Stomach (tissue), 4 donors: Measurements from ENCODE around the gene SLC25A38.

Source experiments
- EP300 ChIP-seq: sonication (generic); formaldehyde crosslinking; IDR thresholded peaks from one replicate; pipeline ENCODE4 v1.6.1; 2017; ENCODE audit warnings: antibody characterized with exemption
- TF ChIP-seq, protein P1 (sequence below), 7 experiments: fragments of 450-650 bp in 4 of 7; fragments of 200-600 bp in 3 of 7; sonication (generic) in 3 of 7; IDR thresholded peaks; one replicate each; pipeline ENCODE4 v1.5.1; 2016 to 2019; ENCODE audit warnings: antibody characterized with exemption in 7 of 7, control low read depth in 2 of 7, mild to moderate bottlenecking in 1 of 7

DNA sequence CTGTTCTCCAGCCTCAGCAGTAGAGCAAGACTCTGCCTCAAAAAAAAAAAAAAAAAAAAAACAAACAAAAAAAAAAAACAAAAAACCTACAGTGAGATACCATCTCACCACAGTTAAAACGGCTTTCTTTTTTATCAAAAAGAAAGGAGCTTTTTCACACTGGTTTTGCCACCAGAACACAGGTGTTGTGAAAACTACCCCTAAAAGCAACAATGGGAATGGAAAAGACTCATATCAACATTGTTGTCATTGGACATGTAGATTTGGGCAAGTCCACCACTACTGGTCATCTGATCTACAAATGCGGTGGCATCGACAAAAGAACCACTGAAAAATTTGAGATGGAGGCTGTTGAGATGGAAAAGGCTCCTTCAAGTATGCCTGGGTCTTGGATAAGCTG, 24.8 kb upstream of the SLC25A38 start:
- TF ChIP-seq, protein P1, sequence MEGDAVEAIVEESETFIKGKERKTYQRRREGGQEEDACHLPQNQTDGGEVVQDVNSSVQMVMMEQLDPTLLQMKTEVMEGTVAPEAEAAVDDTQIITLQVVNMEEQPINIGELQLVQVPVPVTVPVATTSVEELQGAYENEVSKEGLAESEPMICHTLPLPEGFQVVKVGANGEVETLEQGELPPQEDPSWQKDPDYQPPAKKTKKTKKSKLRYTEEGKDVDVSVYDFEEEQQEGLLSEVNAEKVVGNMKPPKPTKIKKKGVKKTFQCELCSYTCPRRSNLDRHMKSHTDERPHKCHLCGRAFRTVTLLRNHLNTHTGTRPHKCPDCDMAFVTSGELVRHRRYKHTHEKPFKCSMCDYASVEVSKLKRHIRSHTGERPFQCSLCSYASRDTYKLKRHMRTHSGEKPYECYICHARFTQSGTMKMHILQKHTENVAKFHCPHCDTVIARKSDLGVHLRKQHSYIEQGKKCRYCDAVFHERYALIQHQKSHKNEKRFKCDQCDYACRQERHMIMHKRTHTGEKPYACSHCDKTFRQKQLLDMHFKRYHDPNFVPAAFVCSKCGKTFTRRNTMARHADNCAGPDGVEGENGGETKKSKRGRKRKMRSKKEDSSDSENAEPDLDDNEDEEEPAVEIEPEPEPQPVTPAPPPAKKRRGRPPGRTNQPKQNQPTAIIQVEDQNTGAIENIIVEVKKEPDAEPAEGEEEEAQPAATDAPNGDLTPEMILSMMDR (IDR thresholded peaks at IDR 0.05), result no peak
- TF ChIP-seq EP300, result no peak
